Naive B cell (primary cell): ENCODE data around the gene FBXO15. TPM values are rescaled to one million over a fixed set of nuclear protein-coding genes. Genes with fewer than 3 reads are reported as not detected.

Experiments
- ATAC-seq, 2 donors: fragments of 150-1000 bp; cut with Tn5 transposase; 2 replicates each; pipeline ENCODE4 v1.10.0; 2021; ENCODE audit warnings: low read depth in 2 of 2, mild to moderate bottlenecking in 2 of 2, moderate library complexity in 2 of 2
- DNase-seq: peaks from one replicate; pipeline ENCODE4 v3.0.0; 2022
- H3K27ac Mint-ChIP-seq, 6 donors: one replicate each; pipeline ENCODE4 v1.8.0; 2020 to 2022; ENCODE audit warnings: mild to moderate bottlenecking in 6 of 6, mixed read lengths in 6 of 6, moderate library complexity in 5 of 6, inconsistent platforms in 2 of 6
- H3K27me3 Mint-ChIP-seq, 3 donors: one replicate each; pipeline ENCODE4 v1.8.0; 2021 to 2022; ENCODE audit warnings: mixed read lengths in 3 of 3, mild to moderate bottlenecking in 1 of 3
- H3K36me3 Mint-ChIP-seq, 2 donors: one replicate each; pipeline ENCODE4 v1.8.0; 2020 to 2022; ENCODE audit warnings: mixed read lengths in 2 of 2, inconsistent platforms in 1 of 2, mild to moderate bottlenecking in 1 of 2
- H3K4me1 Mint-ChIP-seq, 3 donors: one replicate each; pipeline ENCODE4 v1.8.0; 2020 to 2022; ENCODE audit warnings: mixed read lengths in 3 of 3, inconsistent platforms in 1 of 3, mild to moderate bottlenecking in 1 of 3, moderate library complexity in 1 of 3
- H3K4me3 Mint-ChIP-seq, 8 donors: one replicate each; pipeline ENCODE4 v1.8.0; 2020 to 2022; ENCODE audit warnings: mild to moderate bottlenecking in 8 of 8, mixed read lengths in 8 of 8, moderate library complexity in 8 of 8, inconsistent platforms in 2 of 8
- H3K9me3 Mint-ChIP-seq, 7 donors: one replicate each; pipeline ENCODE4 v1.8.0; 2020 to 2022; ENCODE audit warnings: mixed read lengths in 7 of 7, mild to moderate bottlenecking in 5 of 7, inconsistent platforms in 2 of 7, moderate library complexity in 1 of 7
- polyA plus RNA-seq, 6 donors: library from polyadenylated mRNA; unstranded; fragments of 300-500 nt; fragmentation: Illumina TruSeq; gene quantifications; one replicate each; pipeline ENCODE4 v1.2.3, GENCODE V29; 2021; ENCODE audit warnings: low read depth in 6 of 6

Gene FBXO15
- polyA plus RNA-seq, 6 donors from 2014 or later = 2.0 to 10.5 (median 3.6) TPM

DNA sequence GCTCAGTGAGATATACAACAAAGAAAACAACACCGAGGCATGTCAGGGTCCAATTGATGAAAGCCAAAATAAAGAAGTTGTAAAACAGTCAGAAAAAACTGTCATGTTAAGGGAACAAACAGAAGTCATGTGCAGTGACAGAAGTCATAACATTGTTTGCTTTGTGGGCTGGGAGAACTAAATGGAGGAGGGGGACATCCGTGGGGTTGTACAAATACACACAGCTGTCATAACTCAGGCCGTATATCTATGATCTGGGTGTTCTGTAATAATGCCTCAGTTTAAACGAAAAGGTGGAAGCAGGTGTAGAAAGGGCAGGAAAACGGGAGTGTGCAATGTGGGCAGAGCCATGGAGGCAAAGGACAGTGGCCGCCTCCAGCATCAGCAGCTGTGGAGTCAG lies 28.0 kb upstream of the FBXO15 start:
- Mint-ChIP-seq H3K4me1 (peaks cover 6 to 12% (median 7%) of the 10 kb centered on the region in 3 donors), H3K9me3 (no peaks in the 10 kb centered on the region), H3K4me3 (no peak overlapping the region), H3K36me3 (peaks cover 0 to 7% of the 10 kb centered on the region in 2 donors), H3K27me3 (peaks cover 27 to 63% (median 56%) of the 10 kb centered on the region in 3 donors), H3K27ac (no peak overlapping the region)
- ATAC-seq = no peak
- no peak for DNase-seq

DNA sequence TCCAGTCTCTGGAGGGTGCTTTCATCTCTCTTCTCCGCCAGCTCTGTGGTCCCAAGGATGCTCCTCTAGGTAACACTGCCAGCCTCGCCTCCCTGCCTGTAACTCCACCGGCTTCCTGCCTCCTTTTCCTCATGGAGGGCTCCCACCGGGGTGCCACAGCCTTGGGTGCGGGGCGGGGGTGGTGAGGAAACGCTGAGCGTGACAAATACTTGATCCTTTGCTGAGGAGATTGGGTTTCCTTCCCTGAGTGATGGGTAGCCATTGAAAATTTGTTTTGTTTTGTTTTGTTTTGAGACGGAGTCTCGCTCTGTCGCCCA lies 25.8 kb upstream of the FBXO15 start:
- H3K4me3 Mint-ChIP-seq = no peak overlapping the region
- peaks cover 6 to 12% (median 7%) of the 10 kb centered on the region in 3 donors for H3K4me1 Mint-ChIP-seq
- H3K36me3 Mint-ChIP-seq = no peaks in the 10 kb centered on the region
- ATAC-seq (no peak), DNase-seq (no peak)
- peak overlapping the region in 2 of 6 donors; percentile 57 to 60 for H3K27ac Mint-ChIP-seq
- no peaks in the 10 kb centered on the region for H3K9me3 Mint-ChIP-seq
- H3K27me3 Mint-ChIP-seq = peaks cover 27 to 68% (median 50%) of the 10 kb centered on the region in 3 donors

DNA sequence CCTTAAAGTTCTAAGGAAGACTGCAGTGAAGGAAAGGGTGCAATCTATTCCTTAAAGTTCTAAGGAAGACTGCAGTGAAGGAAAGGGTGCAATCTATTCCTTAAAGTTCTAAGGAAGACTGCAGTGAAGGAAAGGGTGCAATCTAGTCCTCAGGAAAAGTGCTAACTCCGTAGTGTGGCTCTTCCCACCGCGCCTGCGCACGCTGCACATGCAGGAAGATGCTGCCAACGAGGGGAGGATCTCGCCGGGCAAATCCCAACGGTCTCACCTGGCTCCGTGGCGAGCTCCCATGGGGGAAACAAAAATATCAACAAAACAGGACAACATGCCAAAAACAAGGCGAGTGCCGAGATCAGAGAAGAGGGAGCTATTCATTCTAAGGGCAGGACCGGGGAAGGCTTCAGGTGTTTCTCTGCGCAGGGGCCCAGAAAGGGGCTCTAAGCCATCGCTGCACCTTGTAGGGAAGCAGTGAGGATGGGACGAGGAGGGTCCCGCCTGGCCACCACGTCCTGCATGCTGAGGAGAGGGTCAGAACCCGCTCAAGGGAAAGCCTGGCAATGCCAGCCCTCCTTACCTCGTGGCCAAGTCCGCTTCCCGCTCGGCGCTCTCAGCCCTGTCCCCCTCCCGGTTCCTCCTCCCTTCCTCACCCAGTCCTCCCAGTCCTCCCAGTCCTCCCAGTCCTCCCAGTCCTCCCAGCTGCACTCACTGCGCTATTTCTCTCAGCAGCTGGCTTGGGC lies 25.2 kb upstream of the FBXO15 start:
- peaks cover 27 to 68% (median 50%) of the 10 kb centered on the region in 3 donors for H3K27me3 Mint-ChIP-seq
- DNase-seq = no peak
- H3K9me3 Mint-ChIP-seq = no peaks in the 10 kb centered on the region
- H3K36me3 Mint-ChIP-seq = no peaks in the 10 kb centered on the region
- peak overlapping the region in 1 of 8 donors; percentile 60 for H3K4me3 Mint-ChIP-seq
- ATAC-seq = no peak
- peak overlapping the region in 3 of 6 donors; percentile 57 to 78 (median 60) for H3K27ac Mint-ChIP-seq
- peaks cover 6 to 12% (median 7%) of the 10 kb centered on the region in 3 donors for H3K4me1 Mint-ChIP-seq

GRCh38 chr18:74171910-74172606 lies 24.4 kb upstream of the FBXO15 start:
- Mint-ChIP-seq H3K27me3 (peaks cover 27 to 67% (median 50%) of the 10 kb centered on the region in 3 donors), H3K4me3 (peak overlapping the region in 7 of 8 donors; percentile 25 to 81 (median 56)), H3K27ac (peak overlapping the region in 2 of 6 donors; percentile 24 to 37), H3K36me3 (no peaks in the 10 kb centered on the region), H3K4me1 (peaks cover 6 to 12% (median 7%) of the 10 kb centered on the region in 3 donors), H3K9me3 (no peaks in the 10 kb centered on the region)
- DNase-seq (no peak), ATAC-seq (no peak)

DNA sequence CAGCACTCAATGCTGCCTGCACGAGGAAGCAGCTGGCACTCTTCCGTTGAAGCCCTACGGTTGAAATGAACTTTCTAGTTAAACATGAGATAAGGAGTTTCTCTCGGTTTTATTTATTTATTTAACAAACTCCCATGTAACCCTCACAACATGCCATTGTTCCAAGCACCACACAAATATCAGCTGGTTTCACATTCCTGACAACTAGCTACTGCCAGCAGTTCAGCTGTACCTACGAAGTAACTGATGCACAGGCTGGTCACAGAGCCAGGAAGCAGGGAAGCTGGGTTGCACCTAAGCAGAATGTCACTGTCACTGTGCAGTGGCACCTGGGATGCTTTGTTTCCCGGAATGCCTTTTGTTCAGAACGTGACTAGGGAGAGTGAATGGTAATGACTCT lies 18.8 kb upstream of the FBXO15 start:
- DNase-seq (no peak), ATAC-seq (no peak)
- Mint-ChIP-seq H3K9me3 (no peaks in the 10 kb centered on the region), H3K27me3 (peaks cover 7 to 14% (median 9%) of the 10 kb centered on the region in 3 donors), H3K4me1 (peaks cover 16 to 24% (median 21%) of the 10 kb centered on the region in 3 donors), H3K4me3 (no peak overlapping the region), H3K27ac (peak overlapping the region in 1 of 6 donors; percentile 64), H3K36me3 (no peaks in the 10 kb centered on the region)

GRCh38 chr18:74163019-74163660 lies 15.5 kb upstream of the FBXO15 start:
- Mint-ChIP-seq H3K27me3 (peaks cover 0 to 4% (median 0%) of the 10 kb centered on the region in 3 donors), H3K4me3 (no peak overlapping the region), H3K27ac (peak overlapping the region in 1 of 6 donors; percentile 17), H3K36me3 (peaks cover 15 to 23% of the 10 kb centered on the region in 2 donors), H3K4me1 (peaks cover 16 to 24% (median 21%) of the 10 kb centered on the region in 3 donors), H3K9me3 (no peaks in the 10 kb centered on the region)
- DNase-seq = peak; percentile 11
- peak; percentile 78 to 86 for ATAC-seq

- no peak for ATAC-seq
- peaks cover 15 to 24% (median 19%) of the 10 kb centered on the region in 3 donors for H3K4me1 Mint-ChIP-seq
- H3K4me3 Mint-ChIP-seq = no peak overlapping the region
- no peak overlapping the region for H3K27ac Mint-ChIP-seq
- peaks cover 17 to 21% of the 10 kb centered on the region in 2 donors for H3K36me3 Mint-ChIP-seq
- no peak for DNase-seq
- H3K9me3 Mint-ChIP-seq = no peaks in the 10 kb centered on the region
- H3K27me3 Mint-ChIP-seq = no peaks in the 10 kb centered on the region
Measured at GRCh38 chr18:74155276-74155675, 7.6 kb upstream of the FBXO15 start.

DNA sequence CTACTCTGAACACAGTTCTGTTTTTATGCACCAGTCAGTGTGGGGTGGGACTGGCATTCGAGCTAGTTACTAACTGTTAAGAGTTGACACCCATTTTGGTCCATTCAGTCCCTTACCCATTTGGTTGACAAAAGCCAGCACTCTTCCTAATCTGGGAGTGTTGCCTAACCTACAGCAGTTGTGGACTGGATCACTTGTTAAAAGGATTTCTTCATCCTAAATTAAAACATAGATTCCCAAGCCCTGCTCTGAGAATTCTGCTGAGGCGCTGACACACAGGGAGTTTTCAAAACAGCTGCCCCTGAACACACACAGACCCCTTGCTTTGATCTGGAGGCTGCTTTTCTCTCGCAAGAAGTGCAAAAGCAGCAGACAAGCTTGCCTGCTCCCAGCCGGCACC lies 7.1 kb upstream of the FBXO15 start:
- H3K9me3 Mint-ChIP-seq = no peaks in the 10 kb centered on the region
- peaks cover 20 to 28% (median 23%) of the 10 kb centered on the region in 3 donors for H3K4me1 Mint-ChIP-seq
- peaks cover 15 to 20% of the 10 kb centered on the region in 2 donors for H3K36me3 Mint-ChIP-seq
- no peak overlapping the region for H3K4me3 Mint-ChIP-seq
- H3K27ac Mint-ChIP-seq = peak overlapping the region in 1 of 6 donors; percentile 59
- DNase-seq (no peak), ATAC-seq (no peak)
- no peaks in the 10 kb centered on the region for H3K27me3 Mint-ChIP-seq

DNA sequence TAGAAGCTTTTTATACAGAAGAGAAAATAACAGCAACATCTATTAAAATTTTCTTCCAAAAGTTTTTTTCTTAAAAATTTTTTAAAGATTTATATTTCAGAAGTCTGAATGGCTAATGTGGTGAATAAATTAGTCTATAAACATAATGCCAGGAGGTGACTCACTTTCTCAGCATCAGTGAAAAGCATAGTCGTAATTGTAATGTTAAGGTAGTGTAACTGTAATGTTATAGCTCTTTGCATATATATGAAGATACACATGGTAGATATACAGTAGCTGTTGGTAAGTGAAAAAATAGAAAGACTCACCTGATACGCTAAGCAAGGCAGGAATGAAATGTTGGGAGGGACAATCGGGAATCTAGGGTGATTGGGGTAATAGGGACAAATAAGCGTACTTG lies 6.2 kb upstream of the FBXO15 start:
- no peaks in the 10 kb centered on the region for H3K27me3 Mint-ChIP-seq
- no peak for ATAC-seq
- no peak overlapping the region for H3K27ac Mint-ChIP-seq
- DNase-seq = no peak
- H3K4me3 Mint-ChIP-seq = no peak overlapping the region
- H3K4me1 Mint-ChIP-seq = peaks cover 27 to 34% (median 32%) of the 10 kb centered on the region in 3 donors
- H3K36me3 Mint-ChIP-seq = peaks cover 15% of the 10 kb centered on the region in 2 donors
- no peaks in the 10 kb centered on the region for H3K9me3 Mint-ChIP-seq

DNA sequence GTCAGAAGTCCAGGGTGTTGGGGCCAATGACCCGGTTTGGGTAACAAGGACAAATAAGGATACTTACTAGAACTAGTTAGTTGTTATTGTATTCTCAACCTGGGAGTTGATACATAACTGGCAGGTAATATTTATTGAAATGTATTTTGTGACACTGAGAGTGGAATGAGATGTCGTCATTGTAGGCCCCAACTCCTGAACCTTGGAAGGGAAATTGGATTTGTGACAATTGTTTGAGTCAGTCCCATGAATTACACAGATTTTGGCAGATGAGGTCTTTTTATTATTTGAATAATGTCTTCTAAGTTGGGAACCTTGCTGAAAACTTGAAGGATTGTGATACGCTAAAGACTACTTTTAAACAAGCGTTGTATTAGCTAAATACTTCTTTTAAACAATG lies 5.7 kb upstream of the FBXO15 start:
- peaks cover 11 to 14% of the 10 kb centered on the region in 2 donors for H3K36me3 Mint-ChIP-seq
- H3K9me3 Mint-ChIP-seq = no peaks in the 10 kb centered on the region
- H3K4me3 Mint-ChIP-seq = no peak overlapping the region
- no peak for DNase-seq
- no peak for ATAC-seq
- H3K4me1 Mint-ChIP-seq = peaks cover 31 to 37% (median 36%) of the 10 kb centered on the region in 3 donors
- peak overlapping the region in 2 of 6 donors; percentile 24 to 42 for H3K27ac Mint-ChIP-seq
- H3K27me3 Mint-ChIP-seq = no peaks in the 10 kb centered on the region

DNA sequence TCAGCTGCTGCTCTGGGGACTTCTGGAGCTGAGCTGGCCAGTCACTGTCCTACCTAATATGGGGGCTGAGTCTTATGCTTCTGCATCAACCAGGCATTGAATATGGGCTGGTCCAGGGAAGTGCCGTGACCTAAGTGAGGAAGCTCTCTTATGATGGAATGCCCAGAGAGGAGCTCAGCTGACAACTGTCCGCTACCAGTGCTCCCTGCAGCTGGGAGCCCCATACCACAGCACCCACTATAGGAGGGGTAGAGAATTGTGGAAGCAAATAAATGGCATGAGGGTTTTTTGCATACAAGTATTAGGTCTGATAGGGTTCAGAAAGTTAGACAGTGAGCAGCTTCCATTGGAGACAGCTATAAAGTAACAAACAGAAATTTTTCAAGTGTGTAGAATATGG lies 5.2 kb upstream of the FBXO15 start:
- Mint-ChIP-seq H3K4me3 (peak overlapping the region in 1 of 8 donors; percentile 81), H3K9me3 (no peaks in the 10 kb centered on the region), H3K4me1 (peaks cover 33 to 38% (median 37%) of the 10 kb centered on the region in 3 donors), H3K36me3 (peaks cover 5 to 9% of the 10 kb centered on the region in 2 donors), H3K27me3 (no peaks in the 10 kb centered on the region), H3K27ac (peak overlapping the region in 2 of 6 donors; percentile 24 to 26)
- no peak for ATAC-seq
- no peak for DNase-seq

- ATAC-seq (no peak), DNase-seq (no peak)
- peak overlapping the region in 1 of 8 donors; percentile 81 for H3K4me3 Mint-ChIP-seq
- peaks cover 37 to 38% (median 37%) of the 10 kb centered on the region in 3 donors for H3K4me1 Mint-ChIP-seq
- H3K27me3 Mint-ChIP-seq = no peaks in the 10 kb centered on the region
- H3K9me3 Mint-ChIP-seq = no peaks in the 10 kb centered on the region
- no peak overlapping the region for H3K27ac Mint-ChIP-seq
- peaks cover 5 to 7% of the 10 kb centered on the region in 2 donors for H3K36me3 Mint-ChIP-seq
Measured at GRCh38 chr18:74152270-74152669, 4.6 kb upstream of the FBXO15 start.

DNA sequence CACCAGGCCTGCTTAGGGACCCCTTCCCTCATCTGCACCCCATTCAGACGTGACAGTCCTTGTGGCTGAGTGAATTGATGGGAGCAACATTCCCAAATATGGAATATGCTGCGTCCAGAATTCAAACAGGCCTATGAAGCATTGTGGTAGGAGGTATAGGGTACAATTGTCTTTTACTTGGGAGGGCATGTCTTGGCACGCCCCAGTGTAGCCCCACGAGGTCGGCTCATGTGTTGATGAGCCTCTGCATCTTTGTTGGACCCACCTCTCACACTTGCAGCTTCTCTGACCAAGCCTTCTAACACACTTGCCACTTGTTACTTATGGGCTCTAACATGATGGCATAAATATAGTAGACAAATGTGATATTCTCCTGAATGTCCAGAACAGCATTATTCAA lies 2.2 kb upstream of the FBXO15 start:
- no peak overlapping the region for H3K27ac Mint-ChIP-seq
- H3K9me3 Mint-ChIP-seq = no peaks in the 10 kb centered on the region
- DNase-seq (no peak), ATAC-seq (no peak)
- H3K27me3 Mint-ChIP-seq = no peaks in the 10 kb centered on the region
- H3K4me1 Mint-ChIP-seq = peaks cover 42 to 45% (median 45%) of the 10 kb centered on the region in 3 donors
- H3K36me3 Mint-ChIP-seq = peaks cover 0 to 7% of the 10 kb centered on the region in 2 donors
- peak overlapping the region in 6 of 8 donors; percentile 53 to 100 (median 96) for H3K4me3 Mint-ChIP-seq
